Peyer's patch (tissue), 4 donors: ENCODE results near the gene PYROXD2.

Experiments used
- CTCF ChIP-seq, 6 experiments: fragments of 450-650 bp in 4 of 6; fragments of 200-600 bp in 2 of 6; sonication (generic) in 1 of 6; IDR thresholded peaks; one replicate each; pipeline ENCODE4 v1.5.1; 2017 to 2019; ENCODE audit warnings: antibody characterized with exemption in 6 of 6, mild to moderate bottlenecking in 3 of 6, moderate library complexity in 1 of 6
- POLR2A ChIP-seq, 2 donors: fragments of 450-650 bp; IDR thresholded peaks; one replicate each; pipeline ENCODE4 v1.5.1; 2017; ENCODE audit warnings: antibody characterized with exemption in 2 of 2, mild to moderate bottlenecking in 2 of 2, moderate library complexity in 2 of 2

DNA sequence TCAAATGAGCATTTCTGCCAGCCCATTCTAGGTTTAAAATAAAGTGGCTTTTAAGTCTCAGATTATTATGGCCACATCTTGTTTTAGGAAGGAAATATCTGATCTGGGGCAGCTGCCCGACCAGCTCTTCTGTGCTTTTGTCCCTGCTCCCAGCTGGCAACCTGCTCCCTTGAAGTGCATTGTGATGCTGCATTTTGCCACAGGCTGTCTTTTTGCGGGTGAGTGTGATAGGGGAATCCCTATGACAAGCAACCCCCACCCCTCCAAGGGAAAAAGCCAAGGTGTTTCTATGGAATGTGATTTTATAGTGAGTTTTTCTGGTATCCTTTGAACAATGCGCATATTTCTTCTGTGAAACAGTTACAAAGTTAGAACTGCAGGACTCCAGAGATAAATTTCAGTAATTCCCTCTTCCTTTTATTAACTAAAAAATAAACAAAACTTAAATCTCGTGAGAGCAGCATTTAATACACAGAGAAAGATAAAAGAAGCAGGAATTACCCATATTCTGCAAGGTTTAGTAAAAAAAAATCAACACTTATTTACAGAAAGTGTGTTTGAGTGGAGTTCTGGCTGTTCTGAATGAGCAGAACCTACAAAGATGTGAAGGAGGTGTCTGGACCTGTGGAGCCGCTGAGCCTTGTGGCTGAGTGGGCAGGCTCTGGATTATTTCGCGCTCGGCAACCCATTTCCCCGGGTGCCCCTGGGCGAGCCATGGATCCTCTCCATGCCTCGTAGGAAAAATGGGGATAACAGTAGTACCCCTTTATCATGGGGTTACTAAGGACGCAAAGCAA, 41.9 kb upstream of the PYROXD2 start:
- TF ChIP-seq CTCF (IDR thresholded peaks at IDR 0.05), result no peak
- TF ChIP-seq POLR2A (IDR thresholded peaks at IDR 0.05), result no peak
